Measurements from ENCODE around the gene POLR3B. TPM values are rescaled to one million over a fixed set of nuclear protein-coding genes. Genes with fewer than 3 reads are reported as not detected.

POLR3B gene
- polyA plus RNA-seq, 3 donors = 1.7 to 2.6 (median 2.0) TPM

DNA sequence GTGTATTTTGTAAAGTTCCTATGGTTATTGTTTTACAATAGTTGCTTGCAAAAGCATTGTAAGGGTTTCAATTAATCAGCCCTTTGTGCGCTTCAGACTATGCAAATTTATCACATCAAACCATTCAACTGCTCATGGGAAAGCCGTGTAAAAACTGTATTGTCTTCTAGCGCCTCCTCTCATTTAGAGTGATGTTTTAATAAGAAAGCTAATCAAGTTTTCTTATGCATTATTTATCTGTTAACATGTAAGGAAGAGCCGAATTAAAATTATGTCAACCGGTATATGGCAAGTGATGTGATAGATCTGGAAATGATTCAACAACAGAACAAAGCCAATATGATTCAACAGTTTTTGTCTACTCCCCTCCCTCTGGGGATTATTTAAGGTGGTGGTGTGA, 132.7 kb downstream of the POLR3B start:
- no peak for DNase-seq
- peaks cover 0 to 3% of the 10 kb centered on the region in 2 donors for H3K36me3 ChIP-seq (replicated peaks in 1 of 2; ENCODE audit: control insufficient read depth in 1 of 2, insufficient read depth in 2 of 2, low read length in 2 of 2)
- no peaks in the 10 kb centered on the region for H3K4me1 ChIP-seq (ENCODE audit: control insufficient read depth in 1 of 2, insufficient read depth in 2 of 2, low read length in 2 of 2)
- Mint-ChIP-seq H3K27me3 (ENCODE audit: low read depth in 3 of 3) (no peaks in the 10 kb centered on the region), H3K36me3 (peaks cover 19 to 21% of the 10 kb centered on the region in 2 donors), H3K4me3 (no peak overlapping the region), H3K4me1 (no peaks in the 10 kb centered on the region), H3K9me3 (no peaks in the 10 kb centered on the region), H3K27ac (no peak overlapping the region)
- no peaks in the 10 kb centered on the region for H3K27me3 ChIP-seq (ENCODE audit: control insufficient read depth in 2 of 2, insufficient read depth in 2 of 2, low read length in 2 of 2)
- no peak overlapping the region for H3K4me3 ChIP-seq (replicated peaks in 1 of 3; ENCODE audit: low read depth in 2 of 3, low read length in 3 of 3)
- no peaks in the 10 kb centered on the region for H4K20me1 ChIP-seq (ENCODE audit: insufficient read depth, low read length)
- no peaks in the 10 kb centered on the region for H3K9me3 ChIP-seq (replicated peaks in 1 of 2; ENCODE audit: control insufficient read depth in 1 of 2, insufficient read depth in 1 of 2, low read length in 2 of 2)
- no peak overlapping the region for H3K27ac ChIP-seq (ENCODE audit: low read depth in 1 of 2, low read length in 2 of 2)
- WGBS (ENCODE audit: insufficient coverage) = no CpG with 5 or more reads among the region's 5 CpGs
- no peak overlapping the region for H3K9ac ChIP-seq (ENCODE audit: insufficient read depth, low read length, poor library complexity, severe bottlenecking)
- no peak overlapping the region for H3K4me2 ChIP-seq (replicated peaks; ENCODE audit: extremely low read depth, low read length, poor library complexity, severe bottlenecking)
- no peaks in the 10 kb centered on the region for H3K79me2 ChIP-seq (ENCODE audit: insufficient read depth, low read length)
- TF ChIP-seq, protein P1, sequence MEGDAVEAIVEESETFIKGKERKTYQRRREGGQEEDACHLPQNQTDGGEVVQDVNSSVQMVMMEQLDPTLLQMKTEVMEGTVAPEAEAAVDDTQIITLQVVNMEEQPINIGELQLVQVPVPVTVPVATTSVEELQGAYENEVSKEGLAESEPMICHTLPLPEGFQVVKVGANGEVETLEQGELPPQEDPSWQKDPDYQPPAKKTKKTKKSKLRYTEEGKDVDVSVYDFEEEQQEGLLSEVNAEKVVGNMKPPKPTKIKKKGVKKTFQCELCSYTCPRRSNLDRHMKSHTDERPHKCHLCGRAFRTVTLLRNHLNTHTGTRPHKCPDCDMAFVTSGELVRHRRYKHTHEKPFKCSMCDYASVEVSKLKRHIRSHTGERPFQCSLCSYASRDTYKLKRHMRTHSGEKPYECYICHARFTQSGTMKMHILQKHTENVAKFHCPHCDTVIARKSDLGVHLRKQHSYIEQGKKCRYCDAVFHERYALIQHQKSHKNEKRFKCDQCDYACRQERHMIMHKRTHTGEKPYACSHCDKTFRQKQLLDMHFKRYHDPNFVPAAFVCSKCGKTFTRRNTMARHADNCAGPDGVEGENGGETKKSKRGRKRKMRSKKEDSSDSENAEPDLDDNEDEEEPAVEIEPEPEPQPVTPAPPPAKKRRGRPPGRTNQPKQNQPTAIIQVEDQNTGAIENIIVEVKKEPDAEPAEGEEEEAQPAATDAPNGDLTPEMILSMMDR (IDR thresholded peaks at IDR 0.05) = no peak
- H2AFZ ChIP-seq (ENCODE audit: insufficient read depth, low read depth, low read length, poor library complexity, severe bottlenecking) = no peak overlapping the region
- intact Hi-C loops (cut with micrococcal nuclease) = no loop called here

DNA sequence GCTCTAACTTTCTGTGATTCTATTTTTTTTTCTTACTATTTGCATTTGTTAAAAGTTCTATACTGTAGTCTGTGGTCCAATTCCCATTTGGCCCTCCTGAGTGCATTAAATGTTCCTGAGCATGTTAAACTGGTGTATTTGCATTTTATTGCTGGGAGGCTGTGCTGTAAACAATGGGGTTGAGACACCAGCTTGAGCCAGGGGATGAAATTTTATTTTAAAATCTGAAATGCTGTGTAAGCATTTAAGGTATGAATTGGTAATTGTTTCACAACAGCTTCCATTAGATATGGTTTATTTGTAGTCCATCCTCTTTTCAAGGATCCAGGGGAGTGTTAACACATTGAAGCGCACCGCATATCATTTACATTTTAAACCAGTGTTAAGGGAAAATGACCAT, 135.3 kb downstream of the POLR3B start:
- DNase-seq = no peak
- WGBS (ENCODE audit: insufficient coverage) = no CpG with 5 or more reads among the region's 2 CpGs
- Histone ChIP-seq H3K9ac (ENCODE audit: insufficient read depth, low read length, poor library complexity, severe bottlenecking) (no peak overlapping the region), H3K36me3 (replicated peaks in 1 of 2; ENCODE audit: control insufficient read depth in 1 of 2, insufficient read depth in 2 of 2, low read length in 2 of 2) (peaks cover 16 to 27% of the 10 kb centered on the region in 2 donors), H3K4me2 (replicated peaks; ENCODE audit: extremely low read depth, low read length, poor library complexity, severe bottlenecking) (no peak overlapping the region), H3K9me3 (replicated peaks in 1 of 2; ENCODE audit: control insufficient read depth in 1 of 2, insufficient read depth in 1 of 2, low read length in 2 of 2) (no peaks in the 10 kb centered on the region), H3K4me1 (ENCODE audit: control insufficient read depth in 1 of 2, insufficient read depth in 2 of 2, low read length in 2 of 2) (no peaks in the 10 kb centered on the region), H4K20me1 (ENCODE audit: insufficient read depth, low read length) (no peaks in the 10 kb centered on the region), H3K4me3 (replicated peaks in 1 of 3; ENCODE audit: low read depth in 2 of 3, low read length in 3 of 3) (no peak overlapping the region), H3K79me2 (ENCODE audit: insufficient read depth, low read length) (no peaks in the 10 kb centered on the region), H3K27me3 (ENCODE audit: control insufficient read depth in 2 of 2, insufficient read depth in 2 of 2, low read length in 2 of 2) (no peaks in the 10 kb centered on the region), H3K27ac (ENCODE audit: low read depth in 1 of 2, low read length in 2 of 2) (no peak overlapping the region), H2AFZ (ENCODE audit: insufficient read depth, low read depth, low read length, poor library complexity, severe bottlenecking) (no peak overlapping the region)
- Mint-ChIP-seq H3K4me1 (no peaks in the 10 kb centered on the region), H3K27me3 (ENCODE audit: low read depth in 3 of 3) (no peaks in the 10 kb centered on the region), H3K4me3 (no peak overlapping the region), H3K27ac (no peak overlapping the region), H3K36me3 (peaks cover 34 to 37% of the 10 kb centered on the region in 2 donors), H3K9me3 (no peaks in the 10 kb centered on the region)
- TF ChIP-seq, protein P1 (IDR thresholded peaks at IDR 0.05) = no peak
- intact Hi-C loops (cut with micrococcal nuclease) = no loop called here

All from CD14-positive monocyte (primary cell).